HEK293 (cell line): ENCODE data around the gene SPATS1.

ENCODE experiments used
- CTCF ChIA-PET: fragments of 350-600 bp; formaldehyde crosslinking; extraction: SDS; loops from one replicate; lab custom pipeline; 2021; ENCODE audit warnings: antibody characterized with exemption; lab: Yijun Ruan, JAX
- POLR2A ChIA-PET: fragments of 300-600 bp; formaldehyde crosslinking; extraction: SDS; loops from one replicate; lab custom pipeline; 2020; ENCODE audit warnings: antibody characterized with exemption, inconsistent platforms; lab: Yijun Ruan, JAX
- H3K27ac ChIP-seq: fragments of 200-500 bp; sonication (Bioruptor generic); 2 replicates; pipeline ENCODE4 v1.5.1; 2014; ENCODE audit warnings: low read depth, low read length, control low read depth, inconsistent platforms; ENCODE audit errors: extremely low read depth
- H3K36me3 ChIP-seq, 2 experiments: fragments of 200-500 bp in 1 of 2; sonication (Bioruptor generic) in 1 of 2; 1 replicate in 1 of 2; 2 replicates in 1 of 2; pipeline ENCODE4 v1.5.1; 2014 to 2017; ENCODE audit warnings: inconsistent platforms in 2 of 2, low read length in 2 of 2; ENCODE audit not compliant: control insufficient read depth in 2 of 2, insufficient read depth in 1 of 2
- H3K4me1 ChIP-seq: fragments of 200-500 bp; sonication (Bioruptor generic); 2 replicates; pipeline ENCODE4 v1.5.1; 2014; ENCODE audit warnings: mild to moderate bottlenecking, low read length, inconsistent platforms; ENCODE audit not compliant: control insufficient read depth, insufficient read depth
- H3K4me3 ChIP-seq: 2 replicates; pipeline ENCODE4 v1.5.1; 2011; ENCODE audit warnings: low read depth, mild to moderate bottlenecking, control low read depth, low read length, moderate library complexity
- H3K9me3 ChIP-seq: fragments of 200-500 bp; sonication (Bioruptor generic); 2 replicates; pipeline ENCODE4 v1.5.1; 2014; ENCODE audit warnings: low read depth, low read length, inconsistent platforms; ENCODE audit not compliant: control insufficient read depth, insufficient read depth
- GLIS1 ChIP-seq: fragments of 450-650 bp; formaldehyde crosslinking; IDR thresholded peaks from 2 replicates; pipeline ENCODE4 v1.5.1; 2016; ENCODE audit warnings: missing biosample characterization, missing genetic modification characterization
- IKZF3 ChIP-seq: fragments of 450-650 bp; IDR thresholded peaks from 2 replicates; pipeline ENCODE4 v1.5.0; 2018; ENCODE audit warnings: missing biosample characterization, mild to moderate bottlenecking, missing genetic modification characterization, moderate library complexity
- KLF17 ChIP-seq: fragments of 450-650 bp; formaldehyde crosslinking; IDR thresholded peaks from 2 replicates; pipeline ENCODE4 v1.5.1; 2016; ENCODE audit warnings: missing biosample characterization, missing genetic modification characterization
- KLF7 ChIP-seq: fragments of 450-650 bp; formaldehyde crosslinking; IDR thresholded peaks from 2 replicates; pipeline ENCODE4 v1.5.1; 2016; ENCODE audit warnings: missing biosample characterization, missing genetic modification characterization, borderline replicate concordance
- MYNN ChIP-seq: fragments of 450-650 bp; formaldehyde crosslinking; IDR thresholded peaks from 2 replicates; pipeline ENCODE4 v1.5.1; 2016; ENCODE audit warnings: missing biosample characterization, missing genetic modification characterization, borderline replicate concordance
- PBX3 ChIP-seq: sonication (generic); formaldehyde crosslinking; IDR thresholded peaks from 2 replicates; pipeline ENCODE4 v1.8.1; 2022; ENCODE audit warnings: mild to moderate bottlenecking, moderate library complexity, missing genetic modification reagents
- TSHZ1 ChIP-seq: fragments of 450-650 bp; formaldehyde crosslinking; IDR thresholded peaks from 2 replicates; pipeline ENCODE4 v1.5.1; 2016; ENCODE audit warnings: missing biosample characterization, missing genetic modification characterization, borderline replicate concordance
- YY2 ChIP-seq: fragments of 450-650 bp; formaldehyde crosslinking; IDR thresholded peaks from 2 replicates; pipeline ENCODE4 v1.5.1; 2016; ENCODE audit warnings: missing biosample characterization, missing genetic modification characterization
- ZBTB21 ChIP-seq: fragments of 450-650 bp; formaldehyde crosslinking; IDR thresholded peaks from 2 replicates; pipeline ENCODE4 v1.5.1; 2017; ENCODE audit warnings: missing biosample characterization, missing genetic modification characterization
- ZBTB8A ChIP-seq: fragments of 450-650 bp; formaldehyde crosslinking; IDR thresholded peaks from 2 replicates; pipeline ENCODE4 v1.5.1; 2016; ENCODE audit warnings: missing biosample characterization, missing genetic modification characterization
- ZNF10 ChIP-seq: fragments of 450-650 bp; formaldehyde crosslinking; IDR thresholded peaks from 2 replicates; pipeline ENCODE4 v1.5.1; 2017; ENCODE audit warnings: missing biosample characterization, missing genetic modification characterization
- ZNF140 ChIP-seq: fragments of 450-650 bp; formaldehyde crosslinking; IDR thresholded peaks from 2 replicates; pipeline ENCODE4 v1.5.1; 2016; ENCODE audit warnings: missing biosample characterization, missing genetic modification characterization
- ZNF174 ChIP-seq: fragments of 450-650 bp; formaldehyde crosslinking; IDR thresholded peaks from 2 replicates; pipeline ENCODE4 v1.5.0; 2017; ENCODE audit warnings: missing biosample characterization, mild to moderate bottlenecking, missing genetic modification characterization
- ZNF19 ChIP-seq: fragments of 450-650 bp; formaldehyde crosslinking; IDR thresholded peaks from 2 replicates; pipeline ENCODE4; 2016; ENCODE audit warnings: missing biosample characterization, missing genetic modification characterization, low read depth
- ZNF302 ChIP-seq: fragments of 450-650 bp; formaldehyde crosslinking; IDR thresholded peaks from 2 replicates; pipeline ENCODE4 v1.5.1; 2016; ENCODE audit warnings: missing biosample characterization, missing genetic modification characterization, low read depth
- ZNF311 ChIP-seq: fragments of 450-650 bp; formaldehyde crosslinking; IDR thresholded peaks from 2 replicates; pipeline ENCODE4 v1.5.1; 2017; ENCODE audit warnings: missing biosample characterization, missing genetic modification characterization, borderline replicate concordance
- ZNF37A ChIP-seq: fragments of 450-650 bp; IDR thresholded peaks from 2 replicates; pipeline ENCODE4 v1.5.1; 2018; ENCODE audit warnings: missing biosample characterization, missing genetic modification characterization
- ZNF391 ChIP-seq: fragments of 450-650 bp; formaldehyde crosslinking; IDR thresholded peaks from 2 replicates; pipeline ENCODE4 v1.5.1; 2016; ENCODE audit warnings: low read depth, missing biosample characterization, missing genetic modification characterization, borderline replicate concordance
- ZNF398 ChIP-seq: fragments of 450-650 bp; formaldehyde crosslinking; IDR thresholded peaks from 2 replicates; pipeline ENCODE4 v1.5.1; 2017; ENCODE audit warnings: missing biosample characterization, missing genetic modification characterization
- ZNF521 ChIP-seq: fragments of 450-650 bp; formaldehyde crosslinking; IDR thresholded peaks from 2 replicates; pipeline ENCODE4 v1.5.1; 2017; ENCODE audit warnings: missing biosample characterization, mild to moderate bottlenecking, missing genetic modification characterization
- ZNF549 ChIP-seq: fragments of 450-650 bp; IDR thresholded peaks from 2 replicates; pipeline ENCODE4 v1.5.1; 2018; ENCODE audit warnings: missing biosample characterization, missing genetic modification characterization, mild to moderate bottlenecking, inconsistent platforms, moderate library complexity
- ZNF558 ChIP-seq: fragments of 450-650 bp; formaldehyde crosslinking; IDR thresholded peaks from 2 replicates; pipeline ENCODE4 v1.5.1; 2016; ENCODE audit warnings: missing biosample characterization, missing genetic modification characterization
- ZNF837 ChIP-seq: fragments of 450-650 bp; formaldehyde crosslinking; IDR thresholded peaks from 2 replicates; pipeline ENCODE4 v1.5.1; 2016; ENCODE audit warnings: missing biosample characterization, missing genetic modification characterization
- ZSCAN4 ChIP-seq: fragments of 450-650 bp; formaldehyde crosslinking; IDR thresholded peaks from 2 replicates; pipeline ENCODE4 v1.5.1; 2017; ENCODE audit warnings: missing biosample characterization, missing genetic modification characterization
- ZSCAN5A ChIP-seq: fragments of 450-650 bp; formaldehyde crosslinking; IDR thresholded peaks from 2 replicates; pipeline ENCODE4 v1.5.1; 2016; ENCODE audit warnings: missing biosample characterization, missing genetic modification characterization

The SPATS1 gene

GRCh38 chr6:44297063-44298038 lies 45.1 kb upstream of the SPATS1 start:
- H3K4me1 ChIP-seq = no peaks in the 10 kb centered on the region; the same call in 1 of the 2 replicates
- H3K27ac ChIP-seq = no peak overlapping the region
- CTCF ChIA-PET = interaction anchor here (0.5 to 5.5 kb wide), 8 partner anchors 12 to 44 kb away, joined by 3 to 60 read pairs (median 6); partner anchors contain the start of gene AARS2
- peak overlapping the region; percentile 44 for H3K4me3 ChIP-seq
- H3K36me3 ChIP-seq = peaks cover 13 to 27% of the 10 kb centered on the region in 2 experiments; a peak in 1 of 3 replicates
- POLR2A ChIA-PET = interaction anchor here (1.6 to 3.0 kb wide), 5 partner anchors 9 to 51 kb away, joined by 7 to 20 read pairs (median 13); partner anchors contain the start of genes AARS2 and HSP90AB1
- no peaks in the 10 kb centered on the region for H3K9me3 ChIP-seq
- TF ChIP-seq ZNF19 (tag by site-specific recombination) (no peak), ZBTB21 (tag by site-specific recombination) (no peak), ZNF398 (tag by site-specific recombination) (peak; percentile 35; the same call in 1 of the 2 replicates), ZNF549 (tag by site-specific recombination) (no peak), ZSCAN5A (tag by site-specific recombination) (no peak), ZNF37A (tag by site-specific recombination) (no peak), ZNF558 (tag by site-specific recombination) (no peak), ZNF302 (no peak), ZNF391 (tag by site-specific recombination) (no peak), YY2 (tag by site-specific recombination) (no peak), KLF17 (tag by site-specific recombination) (no peak), ZNF10 (no peak), PBX3 (CRISPR knock-in tag) (peak; percentile 51; the same call in 1 of the 2 replicates), ZNF837 (tag by site-specific recombination) (no peak), IKZF3 (tag by site-specific recombination) (0 out of 2 replicates have a peak, but pooled peaks have one; percentile 19), ZBTB8A (tag by site-specific recombination) (no peak), ZNF311 (tag by site-specific recombination) (no peak), ZNF521 (tag by site-specific recombination) (no peak), ZNF174 (no peak), ZSCAN4 (tag by site-specific recombination) (no peak), MYNN (no peak), TSHZ1 (tag by site-specific recombination) (no peak), KLF7 (tag by site-specific recombination) (no peak), ZNF140 (tag by site-specific recombination) (no peak), GLIS1 (tag by site-specific recombination) (peak; percentile 79)
